HepG2 (cell line): Measurements from ENCODE around the gene MYL12B. TPM values are rescaled to one million over a fixed set of nuclear protein-coding genes. Genes with fewer than 3 reads are reported as not detected.
A peak's percentile ranks its signal among the peaks of the same experiment; 100 is the strongest.

ENCODE experiments used
- ATAC-seq: fragments of 200-7000 bp; cut with Tn5 transposase; 3 replicates; pipeline ENCODE4 v1.9.1; 2020; ENCODE audit warnings: mild to moderate bottlenecking, moderate library complexity
- BruUV-seq: library from RNA; stranded (reverse); fragments of 400-500 nt; replicated peaks from 2 replicates; lab custom pipeline; 2021; lab: Mats Ljungman, UMichigan
- CTCF ChIA-PET: fragments of 300-600 bp; formaldehyde crosslinking; extraction: SDS; loops from one replicate; lab custom pipeline; 2021; ENCODE audit warnings: low total read pairs, inconsistent platforms, low intra/inter-chr PET ratio; lab: Yijun Ruan, JAX
- POLR2A ChIA-PET: fragments of 350-600 bp; sonication (Branson Sonifier 250); formaldehyde crosslinking; loops from one replicate; lab custom pipeline; 2020; ENCODE audit warnings: antibody characterized with exemption, inconsistent platforms; lab: Yijun Ruan, JAX
- DNase-seq: peaks from one replicate; pipeline ENCODE4 v3.0.0-alpha.2; 2015; ENCODE audit warnings: low spot score
- FAIRE-seq: peaks from 3 replicates; lab custom pipeline; 2011; peaks lifted over from hg19 to GRCh38; lab: Jason Lieb, UNC
- H2AFZ ChIP-seq: one replicate; pipeline ENCODE4 v1.6.1; 2011; ENCODE audit warnings: low read length, inconsistent platforms
- H3K27ac ChIP-seq: fragments of 300-600 bp; 3 replicates; pipeline ENCODE4 v1.8.0; 2011; ENCODE audit warnings: mixed run types, mild to moderate bottlenecking, mixed read lengths, low read length, inconsistent platforms; ENCODE audit not compliant: insufficient read depth; ENCODE audit errors: extremely low read length
- H3K27me3 ChIP-seq, 2 experiments: fragments of 200-600 bp in 1 of 2; 2 replicates in 1 of 2; 3 replicates in 1 of 2; pipeline versions ENCODE4 v1.6.0 to v1.8.0; 2011; ENCODE audit warnings: low read length in 2 of 2, mild to moderate bottlenecking in 2 of 2, moderate library complexity in 2 of 2, inconsistent platforms in 1 of 2; ENCODE audit not compliant: insufficient read depth in 2 of 2, control insufficient read depth in 1 of 2
- H3K36me3 ChIP-seq, 2 experiments: fragments of 200-600 bp in 1 of 2; replicated peaks in 1 of 2; 2 replicates in 1 of 2; 3 replicates in 1 of 2; pipeline versions ENCODE4 v1.5.1 to v1.8.0; 2011; ENCODE audit warnings: low read length in 2 of 2, inconsistent platforms in 1 of 2; ENCODE audit not compliant: insufficient read depth in 2 of 2, control insufficient read depth in 1 of 2
- H3K4me1 ChIP-seq: 2 replicates; pipeline ENCODE4 v1.5.1; 2012; ENCODE audit warnings: low read length, inconsistent platforms; ENCODE audit not compliant: insufficient read depth
- H3K4me2 ChIP-seq: 2 replicates; pipeline ENCODE4 v1.6.0; 2011; ENCODE audit warnings: low read depth, low read length, inconsistent platforms
- H3K4me3 ChIP-seq, 3 experiments: fragments of 200-600 bp in 1 of 3; sonication (generic), shearing (Covaris generic) in 1 of 3; replicated peaks in 1 of 3; 2 replicates each; pipeline ENCODE4 v1.5.1; 2011 to 2016; ENCODE audit warnings: low read length in 3 of 3, inconsistent platforms in 2 of 3, low read depth in 2 of 3, mild to moderate bottlenecking in 2 of 3, control low read depth in 1 of 3, mixed read lengths in 1 of 3; ENCODE audit not compliant: insufficient read depth in 1 of 3
- H3K79me2 ChIP-seq: one replicate; pipeline ENCODE4 v1.6.1; 2011; ENCODE audit warnings: low read length, inconsistent platforms; ENCODE audit not compliant: insufficient read depth
- H3K9ac ChIP-seq: 2 replicates; pipeline ENCODE4 v1.6.0; 2011; ENCODE audit warnings: mild to moderate bottlenecking, low read depth, low read length, inconsistent platforms; ENCODE audit not compliant: insufficient read depth
- H3K9me3 ChIP-seq: 2 replicates; pipeline ENCODE4 v1.5.1; 2012; ENCODE audit warnings: mild to moderate bottlenecking, low read length
- H4K20me1 ChIP-seq: 2 replicates; pipeline ENCODE4 v1.6.0; 2011; ENCODE audit warnings: inconsistent platforms, mild to moderate bottlenecking, low read length, moderate library complexity; ENCODE audit not compliant: insufficient read depth
- AGO2 ChIP-seq: fragments of 200-400 bp; formaldehyde crosslinking; optimal IDR thresholded peaks from 2 replicates; pipeline ENCODE3; 2017; ENCODE audit warnings: mild to moderate bottlenecking, low read depth, low read length, moderate library complexity
- CBX5 ChIP-seq: sonication (generic); formaldehyde crosslinking; IDR thresholded peaks from 2 replicates; pipeline ENCODE4 v1.4.0; 2020; ENCODE audit warnings: missing genetic modification reagents, borderline replicate concordance
- CEBPB ChIP-seq: IDR thresholded peaks from 2 replicates; pipeline ENCODE4 v1.6.1; 2011; ENCODE audit warnings: low read depth, low read length, improper control_type of control experiment, borderline replicate concordance
- GTF2F1 ChIP-seq: fragments of 150-350 bp; IDR thresholded peaks from 2 replicates; pipeline ENCODE4 v1.6.1; 2014; ENCODE audit warnings: low read length
- HES4 ChIP-seq: sonication (generic); formaldehyde crosslinking; IDR thresholded peaks from 2 replicates; pipeline ENCODE4 v1.9.0; 2021; ENCODE audit warnings: mild to moderate bottlenecking, missing genetic modification reagents, borderline replicate concordance
- MIER3 ChIP-seq: IDR thresholded peaks from 2 replicates; pipeline ENCODE4 v1.6.1; 2016; ENCODE audit warnings: missing compliant biosample characterization, borderline replicate concordance
- PAWR ChIP-seq: sonication (generic); formaldehyde crosslinking; IDR thresholded peaks from 2 replicates; pipeline ENCODE4 v1.4.0; 2020; ENCODE audit warnings: missing genetic modification reagents, mild to moderate bottlenecking, borderline replicate concordance
- PRMT3 ChIP-seq: sonication (generic); formaldehyde crosslinking; IDR thresholded peaks from 2 replicates; pipeline ENCODE4 v1.8.1; 2022; ENCODE audit warnings: low read depth, mild to moderate bottlenecking, moderate library complexity, missing genetic modification reagents, borderline replicate concordance
- ZBTB1 ChIP-seq: sonication (generic); formaldehyde crosslinking; IDR thresholded peaks from 2 replicates; pipeline ENCODE4 v1.4.0; 2020; ENCODE audit warnings: missing genetic modification reagents, borderline replicate concordance
- ZEB1 ChIP-seq: IDR thresholded peaks from 2 replicates; pipeline ENCODE4 v1.6.1; 2012; ENCODE audit warnings: mild to moderate bottlenecking, low read depth, inconsistent platforms; ENCODE audit not compliant: insufficient replicate concordance
- ZFP41 ChIP-seq: sonication (generic); formaldehyde crosslinking; IDR thresholded peaks from 2 replicates; pipeline ENCODE4 v1.4.0; 2020; ENCODE audit warnings: mild to moderate bottlenecking, missing genetic modification reagents, borderline replicate concordance
- ZIK1 ChIP-seq: sonication (generic); formaldehyde crosslinking; IDR thresholded peaks from 2 replicates; pipeline ENCODE4 v1.5.0; 2020; ENCODE audit warnings: mild to moderate bottlenecking, low read depth, missing genetic modification reagents, borderline replicate concordance
- ZNF335 ChIP-seq: sonication (generic); formaldehyde crosslinking; IDR thresholded peaks from 2 replicates; pipeline ENCODE4 v1.4.0; 2020; ENCODE audit warnings: missing genetic modification reagents
- ZNF430 ChIP-seq: sonication (generic); formaldehyde crosslinking; IDR thresholded peaks from 2 replicates; pipeline ENCODE4 v1.9.0; 2021; ENCODE audit warnings: mild to moderate bottlenecking, missing genetic modification reagents
- ZUFSP ChIP-seq: sonication (generic); formaldehyde crosslinking; IDR thresholded peaks from 2 replicates; pipeline ENCODE4 v1.9.0; 2021; ENCODE audit warnings: missing genetic modification reagents, mild to moderate bottlenecking, borderline replicate concordance
- in situ Hi-C: cut with HindIII; loops from 2 replicates; pipeline ENCODE4 v1.10.0; 2017; ENCODE audit warnings: low pct_unique_long_range_greater_than_20kb; ENCODE audit not compliant: extremely low pct_ligation_motif_present
- intact Hi-C: fragments of 100-400 bp; cut with micrococcal nuclease; formaldehyde crosslinking; loops from one replicate; pipeline ENCODE4 v1.10.0; 2022; ENCODE audit not compliant: unreplicated experiment
- polyA plus RNA-seq, 8 experiments: library from polyadenylated mRNA; depleted of rRNA in 3 of 8; stranded (reverse) in 7 of 8; unstranded in 1 of 8; fragments of >200 nt; fragmentation: Illumina TruSeq in 4 of 8; extraction: Trizol in 4 of 8; gene quantifications; 2 replicates each; pipeline versions ENCODE4 v1.2.1 to v1.2.3, GENCODE V29; 2011 to 2016; ENCODE audit warnings: low read depth in 4 of 8, missing spikeins in 1 of 8, mixed read lengths in 1 of 8; ENCODE audit not compliant: insufficient read depth in 1 of 8
- total RNA-seq, 5 experiments: library from RNA; depleted of rRNA; stranded (reverse); fragments of >200 nt; fragmentation: Illumina TruSeq; extraction: Trizol; gene quantifications; 2 replicates each; pipeline ENCODE4 v1.2.3, GENCODE V29; 2016; ENCODE audit warnings: low read depth in 1 of 5
- TF ChIP-seq, protein P1 (sequence below): sonication (generic); formaldehyde crosslinking; IDR thresholded peaks from 2 replicates; pipeline ENCODE4 v1.5.0; 2020; ENCODE audit warnings: mild to moderate bottlenecking, missing genetic modification reagents, borderline replicate concordance
- TF ChIP-seq, protein P2 (sequence below): sonication (generic); IDR thresholded peaks from 2 replicates; pipeline ENCODE4 v1.6.1; 2016; ENCODE audit warnings: low read depth, borderline replicate concordance

Gene MYL12B
- total and polyA plus RNA-seq, 2 of the 13 experiments (the other 11 are each of a cell fraction or from before 2014, with no cell fraction given) = 265 to 340 TPM

DNA sequence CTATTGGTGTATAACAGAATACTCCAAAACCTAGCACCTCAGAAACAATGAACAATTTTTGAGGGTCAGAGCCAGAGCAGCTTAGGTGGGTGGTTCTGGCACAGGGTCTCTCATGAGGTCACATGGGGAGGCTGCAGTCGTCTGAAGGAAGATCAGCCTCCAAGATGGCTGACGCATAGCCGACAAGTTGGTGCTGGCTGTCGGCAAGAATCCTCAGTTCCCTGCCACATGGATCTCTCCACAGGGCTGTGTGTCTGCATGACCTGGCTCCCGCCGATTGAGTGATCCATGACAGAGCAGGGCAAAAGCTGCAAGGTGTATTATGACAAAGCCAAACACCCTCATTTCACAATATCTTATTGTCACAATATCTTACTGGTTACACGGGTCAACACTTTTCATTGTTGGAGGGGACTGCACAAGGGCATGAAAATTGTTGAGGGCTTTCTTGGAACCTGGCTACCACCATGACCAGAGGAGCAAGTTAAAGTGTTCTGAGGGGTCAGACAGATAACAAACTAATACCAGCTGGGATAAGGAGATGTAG, 4.2 kb downstream of the MYL12B start (continued):
- TF ChIP-seq, protein P1, sequence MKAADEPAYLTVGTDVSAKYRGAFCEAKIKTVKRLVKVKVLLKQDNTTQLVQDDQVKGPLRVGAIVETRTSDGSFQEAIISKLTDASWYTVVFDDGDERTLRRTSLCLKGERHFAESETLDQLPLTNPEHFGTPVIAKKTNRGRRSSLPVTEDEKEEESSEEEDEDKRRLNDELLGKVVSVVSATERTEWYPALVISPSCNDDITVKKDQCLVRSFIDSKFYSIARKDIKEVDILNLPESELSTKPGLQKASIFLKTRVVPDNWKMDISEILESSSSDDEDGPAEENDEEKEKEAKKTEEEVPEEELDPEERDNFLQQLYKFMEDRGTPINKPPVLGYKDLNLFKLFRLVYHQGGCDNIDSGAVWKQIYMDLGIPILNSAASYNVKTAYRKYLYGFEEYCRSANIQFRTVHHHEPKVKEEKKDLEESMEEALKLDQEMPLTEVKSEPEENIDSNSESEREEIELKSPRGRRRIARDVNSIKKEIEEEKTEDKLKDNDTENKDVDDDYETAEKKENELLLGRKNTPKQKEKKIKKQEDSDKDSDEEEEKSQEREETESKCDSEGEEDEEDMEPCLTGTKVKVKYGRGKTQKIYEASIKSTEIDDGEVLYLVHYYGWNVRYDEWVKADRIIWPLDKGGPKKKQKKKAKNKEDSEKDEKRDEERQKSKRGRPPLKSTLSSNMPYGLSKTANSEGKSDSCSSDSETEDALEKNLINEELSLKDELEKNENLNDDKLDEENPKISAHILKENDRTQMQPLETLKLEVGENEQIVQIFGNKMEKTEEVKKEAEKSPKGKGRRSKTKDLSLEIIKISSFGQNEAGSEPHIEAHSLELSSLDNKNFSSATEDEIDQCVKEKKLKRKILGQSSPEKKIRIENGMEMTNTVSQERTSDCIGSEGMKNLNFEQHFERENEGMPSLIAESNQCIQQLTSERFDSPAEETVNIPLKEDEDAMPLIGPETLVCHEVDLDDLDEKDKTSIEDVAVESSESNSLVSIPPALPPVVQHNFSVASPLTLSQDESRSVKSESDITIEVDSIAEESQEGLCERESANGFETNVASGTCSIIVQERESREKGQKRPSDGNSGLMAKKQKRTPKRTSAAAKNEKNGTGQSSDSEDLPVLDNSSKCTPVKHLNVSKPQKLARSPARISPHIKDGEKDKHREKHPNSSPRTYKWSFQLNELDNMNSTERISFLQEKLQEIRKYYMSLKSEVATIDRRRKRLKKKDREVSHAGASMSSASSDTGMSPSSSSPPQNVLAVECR (CRISPR knock-in tag) = peak; percentile 23; the same call in 1 of the 2 replicates
- TF ChIP-seq ZNF430 (CRISPR knock-in tag) (0 out of 2 replicates have a peak, but pooled peaks have one; percentile 13), CEBPB (peak; percentile 66; the same call in 1 of the 2 replicates)

GRCh38 chr18:3268306-3268705, 6.4 kb downstream of the MYL12B start:
- intact Hi-C loops (no loop called here), in situ Hi-C loops (no loop called here)
- DNase-seq (no peak), FAIRE-seq (no peak), ATAC-seq (peak; percentile 62)
- peaks cover 85% of the 10 kb centered on the region for H4K20me1 ChIP-seq
- peak overlapping the region; percentile 32 for H3K4me2 ChIP-seq
- BruUV-seq = no TSS peak
- CTCF ChIA-PET = no interaction called here
- H3K79me2 ChIP-seq = peaks cover 97% of the 10 kb centered on the region
- no peak overlapping the region for H2AFZ ChIP-seq
- no peak overlapping the region for H3K27ac ChIP-seq
- no peak overlapping the region for H3K9ac ChIP-seq
- H3K27me3 ChIP-seq = no peaks in the 10 kb centered on the region
- peaks cover 64% of the 10 kb centered on the region for H3K4me1 ChIP-seq
- 0 out of 6 replicates have a peak overlapping the region, but pooled peaks of 1 of the 3 experiments have one; percentile 28 for H3K4me3 ChIP-seq
- POLR2A ChIA-PET = no interaction called here
- H3K36me3 ChIP-seq = peaks cover 2 to 11% of the 10 kb centered on the region in 2 experiments; a peak in 2 of 5 replicates
- H3K9me3 ChIP-seq = no peaks in the 10 kb centered on the region
- no peak for TF ChIP-seq ZUFSP (CRISPR knock-in tag)
- no peak for TF ChIP-seq PRMT3 (CRISPR knock-in tag)
- TF ChIP-seq ZNF335 (CRISPR knock-in tag) = no peak
- no peak for TF ChIP-seq ZBTB1
- no peak for TF ChIP-seq PAWR
- no peak for TF ChIP-seq ZEB1
- TF ChIP-seq MIER3 = no peak
- TF ChIP-seq ZIK1 (CRISPR knock-in tag) = no peak
- TF ChIP-seq, protein P2, sequence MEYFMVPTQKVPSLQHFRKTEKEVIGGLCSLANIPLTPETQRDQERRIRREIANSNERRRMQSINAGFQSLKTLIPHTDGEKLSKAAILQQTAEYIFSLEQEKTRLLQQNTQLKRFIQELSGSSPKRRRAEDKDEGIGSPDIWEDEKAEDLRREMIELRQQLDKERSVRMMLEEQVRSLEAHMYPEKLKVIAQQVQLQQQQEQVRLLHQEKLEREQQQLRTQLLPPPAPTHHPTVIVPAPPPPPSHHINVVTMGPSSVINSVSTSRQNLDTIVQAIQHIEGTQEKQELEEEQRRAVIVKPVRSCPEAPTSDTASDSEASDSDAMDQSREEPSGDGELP = no peak
- TF ChIP-seq CBX5 (CRISPR knock-in tag) = no peak
- no peak for TF ChIP-seq GTF2F1
- TF ChIP-seq HES4 (CRISPR knock-in tag) = no peak
- TF ChIP-seq AGO2 = no peak
- no peak for TF ChIP-seq ZFP41 (CRISPR knock-in tag)
